Measurements from ENCODE around the gene SLC35G6. TPM values are rescaled to one million over a fixed set of nuclear protein-coding genes. Genes with fewer than 3 reads are reported as not detected.
A peak's percentile ranks its signal among the peaks of the same experiment; 100 is the strongest.

Gene SLC35G6
- total and polyA plus RNA-seq, 2 of the 13 experiments (the other 11 are each of a cell fraction or from before 2014, with no cell fraction given), result 0.07 TPM; not detected in 1

- TF ChIP-seq ZBTB37 (CRISPR knock-in tag; IDR thresholded peaks at IDR 0.05) (no peak), ETS1 (CRISPR knock-in tag; IDR thresholded peaks at IDR 0.05) (no peak), ZNF841 (CRISPR knock-in tag; IDR thresholded peaks at IDR 0.05; ENCODE audit: borderline replicate concordance) (no peak), ZNF724P (CRISPR knock-in tag; IDR thresholded peaks at IDR 0.05; ENCODE audit: borderline replicate concordance) (peak; percentile 69; the same call in 1 of the 2 replicates), MAF1 (CRISPR knock-in tag; IDR thresholded peaks at IDR 0.05; ENCODE audit: borderline replicate concordance) (no peak), ZFYVE20 (CRISPR knock-in tag; IDR thresholded peaks at IDR 0.05; ENCODE audit: borderline replicate concordance, low read depth) (no peak), BCL3 (CRISPR knock-in tag; IDR thresholded peaks at IDR 0.05) (0 out of 2 replicates have a peak, but pooled peaks have one; percentile 20), SP2 (CRISPR knock-in tag; IDR thresholded peaks at IDR 0.05) (no peak), SP5 (CRISPR knock-in tag; IDR thresholded peaks at IDR 0.05; ENCODE audit: borderline replicate concordance, low read depth) (peak; percentile 43; the same call in 1 of the 2 replicates), ZKSCAN8 (CRISPR knock-in tag; IDR thresholded peaks at IDR 0.05; ENCODE audit: borderline replicate concordance) (no peak; the same call in 1 of the 2 replicates), ZNF251 (CRISPR knock-in tag; IDR thresholded peaks at IDR 0.05) (0 out of 2 replicates have a peak, but pooled peaks have one; percentile 48), KLF12 (CRISPR knock-in tag; IDR thresholded peaks at IDR 0.05; ENCODE audit: borderline replicate concordance) (no peak), POGK (CRISPR knock-in tag; conservative IDR thresholded peaks at IDR 0.05) (peak; percentile 69; the same call in 1 of the 2 replicates), PBX2 (CRISPR knock-in tag; IDR thresholded peaks at IDR 0.05) (no peak), IKZF5 (CRISPR knock-in tag; IDR thresholded peaks at IDR 0.05) (peak; percentile 65; the same call in 1 of the 2 replicates), YY1 (IDR thresholded peaks at IDR 0.05; ENCODE audit: insufficient read depth, insufficient replicate concordance, low read depth, low read length) (no peak), U2AF2 (IDR thresholded peaks at IDR 0.05; ENCODE audit: low read depth, low read length) (no peak), SYNCRIP (IDR thresholded peaks at IDR 0.05; ENCODE audit: insufficient read depth, low read depth, low read length) (no peak)
These were observed 36.3 kb upstream of the SLC35G6 start, which contains the start of gene CHRNB1 (continued) for GRCh38 chr17:7444682-7445618.

Measured in HepG2 (cell line).